ENCODE results near the gene CNPY1.

DNA sequence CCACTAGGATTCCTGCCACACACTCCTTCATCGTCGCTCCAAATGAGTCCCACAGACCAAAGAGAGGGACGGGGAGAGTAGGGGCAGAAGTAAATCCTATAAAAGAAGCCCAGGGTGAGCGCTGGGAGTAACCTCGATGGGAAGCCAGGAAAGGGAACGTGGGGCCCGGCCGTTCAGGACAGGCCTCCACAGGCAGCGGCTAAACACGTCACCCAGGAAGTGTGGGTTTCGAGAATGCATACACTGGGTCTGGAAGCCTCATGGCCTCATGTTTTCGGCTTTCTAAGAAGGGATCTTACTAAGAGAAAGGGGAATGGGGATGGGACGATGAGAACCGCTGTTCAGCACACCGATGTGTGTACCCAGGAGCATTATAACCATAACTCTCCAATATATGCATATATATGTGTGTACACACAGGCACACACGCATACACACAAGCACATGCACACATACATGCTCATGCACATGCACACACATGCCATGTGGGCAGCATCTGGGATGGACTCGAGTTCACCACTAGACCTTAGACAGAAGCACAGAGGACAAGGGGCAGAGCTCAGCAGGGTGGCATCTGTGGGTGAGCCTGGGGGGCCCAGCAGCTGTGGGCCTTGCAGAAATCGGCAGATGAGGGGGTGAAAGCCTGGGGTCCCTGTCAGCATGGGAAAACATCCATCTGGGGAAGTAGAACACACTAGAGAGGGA is 14.8 kb upstream of the CNPY1 start:
- TF ChIP-seq, protein P1, sequence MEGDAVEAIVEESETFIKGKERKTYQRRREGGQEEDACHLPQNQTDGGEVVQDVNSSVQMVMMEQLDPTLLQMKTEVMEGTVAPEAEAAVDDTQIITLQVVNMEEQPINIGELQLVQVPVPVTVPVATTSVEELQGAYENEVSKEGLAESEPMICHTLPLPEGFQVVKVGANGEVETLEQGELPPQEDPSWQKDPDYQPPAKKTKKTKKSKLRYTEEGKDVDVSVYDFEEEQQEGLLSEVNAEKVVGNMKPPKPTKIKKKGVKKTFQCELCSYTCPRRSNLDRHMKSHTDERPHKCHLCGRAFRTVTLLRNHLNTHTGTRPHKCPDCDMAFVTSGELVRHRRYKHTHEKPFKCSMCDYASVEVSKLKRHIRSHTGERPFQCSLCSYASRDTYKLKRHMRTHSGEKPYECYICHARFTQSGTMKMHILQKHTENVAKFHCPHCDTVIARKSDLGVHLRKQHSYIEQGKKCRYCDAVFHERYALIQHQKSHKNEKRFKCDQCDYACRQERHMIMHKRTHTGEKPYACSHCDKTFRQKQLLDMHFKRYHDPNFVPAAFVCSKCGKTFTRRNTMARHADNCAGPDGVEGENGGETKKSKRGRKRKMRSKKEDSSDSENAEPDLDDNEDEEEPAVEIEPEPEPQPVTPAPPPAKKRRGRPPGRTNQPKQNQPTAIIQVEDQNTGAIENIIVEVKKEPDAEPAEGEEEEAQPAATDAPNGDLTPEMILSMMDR (IDR thresholded peaks at IDR 0.05), result no peak
- TF ChIP-seq TCF7L2 (IDR thresholded peaks at IDR 0.05; ENCODE audit: low read depth, low read length) (no peak), POLR2AphosphoS5 (IDR thresholded peaks at IDR 0.05; ENCODE audit: low read depth, low read length) (no peak)

All from Panc1 (cell line).